Right lobe of liver (tissue), 6 donors: ENCODE data around the gene CYP1A1. TPM values are rescaled to one million over a fixed set of nuclear protein-coding genes. Genes with fewer than 3 reads are reported as not detected.

Experiments
- ATAC-seq, 4 donors: fragments of 200-7000 bp; cut with Tn5 transposase; one replicate each; pipeline ENCODE4 v1.9.1; 2020; ENCODE audit warnings: mild to moderate bottlenecking in 4 of 4, moderate library complexity in 4 of 4
- DNase-seq, 3 donors: peaks; one replicate each; pipeline ENCODE4 v3.0.0-alpha.2; 2020
- H3K27ac ChIP-seq, 3 donors: fragments of 200-600 bp; one replicate each; pipeline ENCODE4 v1.8.0; 2022
- H3K27me3 ChIP-seq, 2 donors: fragments of 200-600 bp; one replicate each; pipeline ENCODE4 v1.8.0; 2022
- H3K36me3 ChIP-seq, 4 donors: fragments of 200-600 bp; sonication (generic) in 1 of 4; one replicate each; pipeline versions ENCODE4 v1.5.1 to v1.8.0; 2017 to 2022; ENCODE audit warnings: control low read depth in 1 of 4
- H3K4me1 ChIP-seq, 4 donors: fragments of 200-600 bp; sonication (generic) in 1 of 4; one replicate each; pipeline versions ENCODE4 v1.5.1 to v1.8.0; 2017 to 2022; ENCODE audit warnings: control low read depth in 1 of 4
- H3K4me3 ChIP-seq, 3 donors: fragments of 200-600 bp; one replicate each; pipeline ENCODE4 v1.8.0; 2022
- H3K9me3 ChIP-seq, 4 donors: fragments of 200-600 bp; sonication (generic) in 1 of 4; one replicate each; pipeline versions ENCODE4 v1.5.1 to v1.8.0; 2017 to 2022; ENCODE audit warnings: control low read depth in 1 of 4
- CTCF ChIP-seq, 4 donors: fragments of 200-600 bp in 3 of 4; fragments of 450-650 bp in 1 of 4; IDR thresholded peaks; one replicate each; pipeline versions ENCODE4 v1.5.1 to v1.8.0; 2016 to 2022; ENCODE audit warnings: antibody characterized with exemption in 4 of 4, mild to moderate bottlenecking in 2 of 4
- POLR2A ChIP-seq: fragments of 450-650 bp; IDR thresholded peaks from one replicate; pipeline ENCODE4 v1.6.1; 2017; ENCODE audit warnings: antibody characterized with exemption, mild to moderate bottlenecking
- WGBS: methylation state at CpG from one replicate; pipeline ENCODE4 v1.1.6; 2018; ENCODE audit warnings: low coverage, low lambda C conversion rate; ENCODE audit not compliant: insufficient coverage; ENCODE audit errors: missing lambda C conversion rate; 5-methylcytosine and 5-hydroxymethylcytosine counted together
- intact Hi-C, 2 donors: fragments of 100-400 bp; cut with DNase I; formaldehyde crosslinking; loops; one replicate each; pipeline versions ENCODE4 v1.11.2 to v1.14.1; 2022
- total RNA-seq, 6 experiments: library from RNA; depleted of rRNA in 2 of 6; stranded (reverse); fragments of >200 nt in 2 of 6; fragmentation: NEBNext Ultra II Directional in 3 of 6; extraction: Animal tissue kit (Norgen Biotek cat#: 25700) in 3 of 6; gene quantifications; one replicate each; pipeline versions ENCODE4 v1.1.0 to v1.2.4, GENCODE V29; 2016 to 2023
- donor health status: DM: no; HTN: yes; CAD: no.
- donor health status: DM: no; HTN: no; CAD: no.
- donor health status: DM: no; HTN: no; CAD: no.
- donor health status: DM: no; HTN: yes; CAD: no.
- donor health status: DM: no; HTN: yes; CAD: no.

The CYP1A1 gene
- total RNA-seq, 6 experiments from 2014 or later, result 0.31 to 12.5 (median 2.9) TPM

DNA sequence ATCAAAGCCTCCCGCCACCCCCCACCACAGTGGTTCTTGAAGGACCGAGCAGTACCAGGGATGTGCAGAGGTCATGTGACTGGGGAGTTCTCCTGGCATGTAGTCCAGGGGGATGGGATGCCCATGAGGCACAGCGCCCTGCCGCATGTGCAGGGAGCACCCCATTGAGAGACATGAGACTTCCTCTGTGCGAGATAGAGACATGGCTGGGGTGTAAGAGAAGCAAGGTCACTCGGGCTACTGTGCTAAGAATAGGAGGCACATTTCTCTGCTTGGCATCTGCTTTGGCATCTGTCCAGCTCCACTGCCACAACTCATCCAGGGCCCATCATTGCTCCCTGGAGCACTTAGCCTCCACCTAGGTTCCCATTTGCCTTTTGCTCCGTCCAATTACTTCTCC lies 2.4 kb upstream of the CYP1A1 start:
- Histone ChIP-seq H3K4me1 (peaks cover 0 to 53% (median 26%) of the 10 kb centered on the region in 4 donors), H3K27ac (no peak overlapping the region), H3K4me3 (no peak overlapping the region), H3K27me3 (no peaks in the 10 kb centered on the region), H3K9me3 (no peaks in the 10 kb centered on the region), H3K36me3 (no peaks in the 10 kb centered on the region)
- intact Hi-C loops, result no loop called here
- TF ChIP-seq CTCF (IDR thresholded peaks at IDR 0.05) (no peak), POLR2A (no peak)
- no peak for ATAC-seq
- 86% methylated on average over 1 of the region's 7 CpGs for WGBS
- no peak for DNase-seq

DNA sequence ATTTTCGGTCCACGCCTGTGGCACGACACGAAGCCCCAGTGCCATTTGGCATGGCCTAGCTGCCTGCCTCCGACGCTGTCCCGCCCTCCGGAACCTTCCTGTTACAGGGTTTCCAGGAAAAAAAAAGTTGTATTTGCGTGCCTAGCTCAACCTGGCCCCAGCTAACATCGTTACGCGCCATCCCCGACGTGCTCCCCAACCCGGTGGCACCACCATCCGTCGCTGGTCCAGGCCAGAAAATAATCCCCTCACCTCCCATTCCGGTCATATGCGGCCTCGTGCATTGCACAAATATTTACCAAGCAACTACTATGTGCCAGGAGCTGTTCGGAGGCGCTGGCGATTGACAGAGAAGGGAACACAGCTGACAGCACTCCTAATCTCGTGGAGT lies 1.4 kb upstream of the CYP1A1 start:
- Histone ChIP-seq H3K27ac (peak overlapping the region; percentile 29 to 88 (median 75)), H3K4me3 (peak overlapping the region; percentile 32 to 78 (median 64)), H3K4me1 (peaks cover 0 to 45% (median 22%) of the 10 kb centered on the region in 4 donors), H3K9me3 (no peaks in the 10 kb centered on the region), H3K36me3 (no peaks in the 10 kb centered on the region), H3K27me3 (no peaks in the 10 kb centered on the region)
- intact Hi-C loops, result no loop called here
- ATAC-seq, result peak; percentile 31 to 56 (median 43)
- no peak for TF ChIP-seq POLR2A
- DNase-seq, result peak in 2 of 3 donors; percentile 57 to 61
- WGBS, result 15% methylated on average over 16 of the region's 24 CpGs

DNA sequence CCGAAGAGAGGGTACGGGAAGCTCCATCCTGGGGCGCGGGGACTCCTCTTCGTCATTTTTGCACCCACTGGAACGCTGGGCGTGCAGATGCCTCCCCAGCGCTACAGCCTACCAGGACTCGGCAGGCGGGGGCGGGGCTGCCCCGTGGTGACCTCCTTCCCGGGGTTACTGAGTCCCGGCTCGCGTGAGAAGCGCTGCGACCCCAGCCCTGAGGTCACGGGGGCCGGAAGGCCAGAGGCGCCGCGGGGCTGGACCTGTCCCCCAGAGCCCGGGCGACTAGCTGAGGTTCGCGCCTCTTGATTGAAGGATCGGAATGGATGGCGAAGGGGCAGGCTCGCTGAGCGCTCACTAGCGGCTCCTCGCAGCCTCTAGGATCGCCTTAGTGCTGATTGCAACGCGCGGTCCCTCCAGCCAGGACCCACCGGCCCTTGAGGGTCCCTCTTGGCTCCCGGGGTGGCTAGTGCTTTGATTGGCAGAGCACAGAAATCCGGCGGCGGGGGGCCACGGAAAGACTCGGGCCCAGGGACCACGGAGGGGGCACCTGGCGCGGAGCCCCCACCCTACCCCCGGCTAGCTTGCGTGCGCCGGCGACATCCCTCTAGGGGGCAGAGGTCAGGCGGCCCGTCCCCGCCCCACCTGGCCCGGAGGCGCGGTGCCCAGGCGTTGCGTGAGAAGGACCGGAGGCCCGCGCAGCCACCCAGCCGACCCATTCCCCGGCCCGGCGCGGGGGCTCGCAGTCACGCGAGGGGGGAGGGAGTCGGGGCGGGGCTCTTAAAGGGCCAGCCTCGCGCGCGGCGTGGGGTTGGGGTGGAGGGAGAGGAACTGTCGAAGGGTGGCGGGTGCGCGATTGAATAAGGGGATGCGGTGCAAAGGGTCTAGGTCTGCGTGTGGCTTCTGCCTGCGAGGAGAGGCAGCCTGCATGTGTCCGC lies 781 bp upstream of the CYP1A1 start:
- WGBS, result 0% methylated on average over 19 of the region's 86 CpGs
- DNase-seq, result peak; percentile 74 to 92 (median 90)
- Histone ChIP-seq H3K4me1 (peaks cover 0 to 38% (median 19%) of the 10 kb centered on the region in 4 donors), H3K36me3 (no peaks in the 10 kb centered on the region), H3K4me3 (peak overlapping the region; percentile 32 to 78 (median 64)), H3K9me3 (no peaks in the 10 kb centered on the region), H3K27me3 (no peaks in the 10 kb centered on the region), H3K27ac (peak overlapping the region; percentile 29 to 88 (median 75))
- intact Hi-C loops, result no loop called here
- TF ChIP-seq POLR2A (peak; percentile 22), CTCF (IDR thresholded peaks at IDR 0.05) (no peak)
- peak; percentile 74 to 86 (median 82) for ATAC-seq

DNA sequence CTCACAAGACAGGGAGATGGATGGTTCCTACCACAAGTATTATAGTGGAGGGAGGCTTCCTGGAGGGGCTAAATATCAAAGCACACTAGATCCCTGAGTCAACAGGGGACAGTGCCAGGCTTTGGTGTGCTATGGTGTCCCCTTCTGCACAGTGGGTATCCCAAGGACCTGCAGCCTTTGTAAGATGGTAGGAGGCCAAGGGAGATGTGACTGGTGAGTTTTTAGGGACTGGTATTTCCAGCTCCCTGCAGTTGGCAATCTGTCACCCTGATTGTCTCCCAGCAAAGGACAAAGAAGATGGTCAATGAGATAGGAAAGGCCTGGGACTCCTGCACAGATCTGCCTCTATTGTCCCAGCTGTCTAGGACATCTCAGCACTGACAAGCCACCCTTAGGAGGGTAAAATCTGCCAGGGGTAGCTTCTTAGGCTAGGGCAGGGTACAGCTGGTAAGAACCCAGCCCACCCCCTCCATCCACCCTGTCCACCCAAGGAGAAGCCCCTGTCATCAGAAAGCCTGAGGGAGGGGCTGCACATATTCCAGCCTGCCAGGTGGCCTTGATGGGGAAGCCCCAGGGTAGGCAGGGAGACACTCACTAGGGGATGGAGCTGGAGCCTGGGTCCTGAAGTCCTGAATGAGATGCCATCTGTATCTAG lies 631 bp downstream of the CYP1A1 start:
- no peaks in the 10 kb centered on the region for H3K9me3 ChIP-seq
- peak overlapping the region in 1 of 3 donors; percentile 78 for H3K4me3 ChIP-seq
- no peak for ATAC-seq
- no peaks in the 10 kb centered on the region for H3K27me3 ChIP-seq
- H3K4me1 ChIP-seq, result peaks cover 0 to 26% (median 13%) of the 10 kb centered on the region in 4 donors
- no peaks in the 10 kb centered on the region for H3K36me3 ChIP-seq
- intact Hi-C loops, result no loop called here
- DNase-seq, result no peak
- TF ChIP-seq POLR2A, result no peak
- no peak for TF ChIP-seq CTCF (IDR thresholded peaks at IDR 0.05)
- H3K27ac ChIP-seq, result no peak overlapping the region
